NCI-H82 treated with DMSO at 0.1 percent for 48 hours (cell line): ENCODE results near the gene MAP4K2.
"Not testable (repeated sequence)": the region's sequence is repeated elsewhere in the genome, so short reads cannot be mapped to it uniquely, and the experiment has no call there.

ENCODE experiments used
- DNase-seq: peaks from one replicate; lab custom pipeline; 2025; ENCODE audit not compliant: unreplicated experiment; lab: John Stamatoyannopoulos, UW

MAP4K2 gene

GRCh38 chr11:64803158-64803845 lies at the start of gene MAP4K2:
Gene MAP4K2 (minus strand): TSS chr11:64803214. CDS start chr11:64803149, 65 bp downstream.
- DNase-seq: peak; percentile 48

GRCh38 chr11:64851831-64852351 lies 48.9 kb upstream of the MAP4K2 start:
- no peak for DNase-seq

- DNase-seq: no peak
Observed at GRCh38 chr11:64850979-64851567, 48.1 kb upstream of the MAP4K2 start.

- no peak for DNase-seq
Observed at GRCh38 chr11:64849598-64850356, 46.8 kb upstream of the MAP4K2 start.

- DNase-seq: no peak
Observed at GRCh38 chr11:64848826-64849597, 46.0 kb upstream of the MAP4K2 start.

- DNase-seq: no peak
Observed at GRCh38 chr11:64848214-64848825, 45.3 kb upstream of the MAP4K2 start.

GRCh38 chr11:64846998-64847666 lies 44.1 kb upstream of the MAP4K2 start:
- peak; percentile 68 for DNase-seq

GRCh38 chr11:64845776-64846129 lies 42.7 kb upstream of the MAP4K2 start:
- DNase-seq: not testable (repeated sequence)

- no peak for DNase-seq
Observed at GRCh38 chr11:64845129-64845775, 42.2 kb upstream of the MAP4K2 start.

- DNase-seq: peak; percentile 16
Observed at GRCh38 chr11:64844330-64845128, 41.5 kb upstream of the MAP4K2 start, which contains the start of gene CDC42BPG. Gene CDC42BPG (minus strand): TSS chr11:64844653. CDS start chr11:64844569, 84 bp downstream.

GRCh38 chr11:64843686-64844329 lies 40.8 kb upstream of the MAP4K2 start:
- no peak for DNase-seq

- no peak for DNase-seq
Observed at GRCh38 chr11:64842851-64843685, 40.1 kb upstream of the MAP4K2 start.

GRCh38 chr11:64842366-64842759 lies 39.3 kb upstream of the MAP4K2 start:
- no peak for DNase-seq

- no peak for DNase-seq
Observed at GRCh38 chr11:64841592-64842365, 38.8 kb upstream of the MAP4K2 start.

- DNase-seq: no peak
Observed at GRCh38 chr11:64839887-64840782, 37.1 kb upstream of the MAP4K2 start.

GRCh38 chr11:64839335-64839734 lies 36.3 kb upstream of the MAP4K2 start:
- DNase-seq: no peak
